ENCODE measurements around the gene PPIL4.
"Not testable (repeated sequence)": the region's sequence is repeated elsewhere in the genome, so short reads cannot be mapped to it uniquely, and the experiment has no call there.

Gene PPIL4

GRCh38 chr6:149510793-149511512 lies 34.9 kb downstream of the PPIL4 start:
- Histone ChIP-seq H3K4me3 (ENCODE audit: low read length) (no peak overlapping the region), H3K36me3 (ENCODE audit: insufficient read depth, low read depth, low read length) (peaks cover 22% of the 10 kb centered on the region), H3K9ac (ENCODE audit: low read depth, low read length) (no peak overlapping the region), H3K27ac (ENCODE audit: low read length) (no peak overlapping the region), H3K9me3 (ENCODE audit: insufficient read depth, low read depth, low read length) (no peaks in the 10 kb centered on the region), H3K27me3 (ENCODE audit: insufficient read depth, low read length) (no peaks in the 10 kb centered on the region), H3K4me1 (ENCODE audit: insufficient read depth, low read length) (peaks cover 5% of the 10 kb centered on the region)

DNA sequence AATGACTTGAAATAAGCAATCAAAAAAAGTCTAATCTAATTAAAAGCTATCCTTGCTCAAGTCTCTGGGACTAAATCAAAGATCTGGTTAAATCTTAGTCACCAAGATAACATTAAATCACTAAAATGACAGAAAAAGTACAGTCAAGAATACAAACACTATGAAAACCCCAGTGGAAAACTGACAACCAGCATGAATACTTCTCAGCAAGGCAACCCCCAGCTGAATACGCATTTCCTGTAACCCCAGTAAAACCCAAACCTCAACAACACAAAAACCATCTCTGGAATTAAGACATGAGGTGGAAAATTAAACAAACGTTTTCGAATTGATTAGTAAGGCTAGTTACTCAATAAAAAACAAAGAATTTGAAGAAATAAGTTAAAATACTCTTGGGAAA lies 37.4 kb downstream of the PPIL4 start:
- Histone ChIP-seq H3K27ac (ENCODE audit: low read length) (no peak overlapping the region), H3K9ac (ENCODE audit: low read depth, low read length) (no peak overlapping the region), H3K4me3 (ENCODE audit: low read length) (no peak overlapping the region), H3K4me1 (ENCODE audit: insufficient read depth, low read length) (peaks cover 5% of the 10 kb centered on the region), H3K27me3 (ENCODE audit: insufficient read depth, low read length) (no peaks in the 10 kb centered on the region), H3K9me3 (ENCODE audit: insufficient read depth, low read depth, low read length) (no peaks in the 10 kb centered on the region), H3K36me3 (ENCODE audit: insufficient read depth, low read depth, low read length) (peaks cover 25% of the 10 kb centered on the region)

- Histone ChIP-seq H3K4me3 (ENCODE audit: low read length) (no peak overlapping the region), H3K27me3 (ENCODE audit: insufficient read depth, low read length) (no peaks in the 10 kb centered on the region), H3K36me3 (ENCODE audit: insufficient read depth, low read depth, low read length) (peaks cover 11% of the 10 kb centered on the region; the same call in 1 of the 2 replicates), H3K27ac (ENCODE audit: low read length) (no peak overlapping the region), H3K9me3 (ENCODE audit: insufficient read depth, low read depth, low read length) (no peaks in the 10 kb centered on the region), H3K4me1 (ENCODE audit: insufficient read depth, low read length) (peaks cover 3% of the 10 kb centered on the region; the same call in 1 of the 2 replicates), H3K9ac (ENCODE audit: low read depth, low read length) (no peak overlapping the region)
These were observed 42.0 kb downstream of the PPIL4 start for GRCh38 chr6:149503872-149504271.

GRCh38 chr6:149503276-149503675 lies 42.6 kb downstream of the PPIL4 start:
- Histone ChIP-seq H3K4me1 (ENCODE audit: insufficient read depth, low read length) (no peaks in the 10 kb centered on the region; the same call in 1 of the 2 replicates), H3K27me3 (ENCODE audit: insufficient read depth, low read length) (no peaks in the 10 kb centered on the region), H3K9me3 (ENCODE audit: insufficient read depth, low read depth, low read length) (no peaks in the 10 kb centered on the region), H3K27ac (ENCODE audit: low read length) (no peak overlapping the region), H3K36me3 (ENCODE audit: insufficient read depth, low read depth, low read length) (peaks cover 11% of the 10 kb centered on the region; the same call in 1 of the 2 replicates), H3K9ac (ENCODE audit: low read depth, low read length) (no peak overlapping the region), H3K4me3 (ENCODE audit: low read length) (no peak overlapping the region)

- Histone ChIP-seq H3K4me3 (ENCODE audit: low read length) (no peak overlapping the region), H3K9me3 (ENCODE audit: insufficient read depth, low read depth, low read length) (no peaks in the 10 kb centered on the region), H3K4me1 (ENCODE audit: insufficient read depth, low read length) (no peaks in the 10 kb centered on the region), H3K27ac (ENCODE audit: low read length) (no peak overlapping the region), H3K36me3 (ENCODE audit: insufficient read depth, low read depth, low read length) (peaks cover 8% of the 10 kb centered on the region; the same call in 1 of the 2 replicates), H3K27me3 (ENCODE audit: insufficient read depth, low read length) (no peaks in the 10 kb centered on the region), H3K9ac (ENCODE audit: low read depth, low read length) (no peak overlapping the region)
These were observed 44.1 kb downstream of the PPIL4 start for GRCh38 chr6:149501768-149502167.

- no peak overlapping the region for H3K9ac ChIP-seq (ENCODE audit: low read depth, low read length)
- no peaks in the 10 kb centered on the region for H3K4me1 ChIP-seq (ENCODE audit: insufficient read depth, low read length)
- no peak overlapping the region for H3K4me3 ChIP-seq (ENCODE audit: low read length)
- peaks cover 4% of the 10 kb centered on the region; the same call in 1 of the 2 replicates for H3K36me3 ChIP-seq (ENCODE audit: insufficient read depth, low read depth, low read length)
- no peaks in the 10 kb centered on the region for H3K27me3 ChIP-seq (ENCODE audit: insufficient read depth, low read length)
- H3K27ac ChIP-seq (ENCODE audit: low read length) = no peak overlapping the region
- H3K9me3 ChIP-seq (ENCODE audit: insufficient read depth, low read depth, low read length) = no peaks in the 10 kb centered on the region
These were observed 44.6 kb downstream of the PPIL4 start for GRCh38 chr6:149501201-149501600.

- Histone ChIP-seq H3K9ac (ENCODE audit: low read depth, low read length) (no peak overlapping the region), H3K9me3 (ENCODE audit: insufficient read depth, low read depth, low read length) (no peaks in the 10 kb centered on the region), H3K4me3 (ENCODE audit: low read length) (no peak overlapping the region), H3K27me3 (ENCODE audit: insufficient read depth, low read length) (no peaks in the 10 kb centered on the region), H3K36me3 (ENCODE audit: insufficient read depth, low read depth, low read length) (no peaks in the 10 kb centered on the region), H3K27ac (ENCODE audit: low read length) (no peak overlapping the region), H3K4me1 (ENCODE audit: insufficient read depth, low read length) (no peaks in the 10 kb centered on the region)
These were observed 45.7 kb downstream of the PPIL4 start for GRCh38 chr6:149500096-149500495.

DNA sequence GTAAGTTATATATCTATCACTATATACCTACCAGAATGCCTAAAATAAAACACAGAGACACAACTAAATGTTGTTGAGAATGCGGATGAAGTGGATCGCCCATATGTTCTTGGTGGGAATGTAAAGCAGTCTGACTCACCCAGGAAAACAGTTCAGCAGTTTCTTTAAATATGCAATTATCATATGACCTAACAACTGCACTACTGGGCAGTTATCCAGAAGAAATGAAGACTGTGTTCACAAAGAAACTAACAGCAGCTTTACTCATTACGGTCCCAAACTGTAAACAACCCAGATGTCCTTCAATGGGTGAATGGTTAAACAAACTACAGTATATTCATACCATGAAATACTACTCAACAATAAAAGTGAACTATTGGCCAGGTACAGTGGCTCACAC lies 46.8 kb downstream of the PPIL4 start:
- H3K27ac ChIP-seq (ENCODE audit: low read length) = no peak overlapping the region
- no peaks in the 10 kb centered on the region for H3K9me3 ChIP-seq (ENCODE audit: insufficient read depth, low read depth, low read length)
- no peak overlapping the region for H3K4me3 ChIP-seq (ENCODE audit: low read length)
- no peaks in the 10 kb centered on the region for H3K4me1 ChIP-seq (ENCODE audit: insufficient read depth, low read length)
- no peak overlapping the region for H3K9ac ChIP-seq (ENCODE audit: low read depth, low read length)
- no peaks in the 10 kb centered on the region for H3K27me3 ChIP-seq (ENCODE audit: insufficient read depth, low read length)
- no peaks in the 10 kb centered on the region for H3K36me3 ChIP-seq (ENCODE audit: insufficient read depth, low read depth, low read length)

DNA sequence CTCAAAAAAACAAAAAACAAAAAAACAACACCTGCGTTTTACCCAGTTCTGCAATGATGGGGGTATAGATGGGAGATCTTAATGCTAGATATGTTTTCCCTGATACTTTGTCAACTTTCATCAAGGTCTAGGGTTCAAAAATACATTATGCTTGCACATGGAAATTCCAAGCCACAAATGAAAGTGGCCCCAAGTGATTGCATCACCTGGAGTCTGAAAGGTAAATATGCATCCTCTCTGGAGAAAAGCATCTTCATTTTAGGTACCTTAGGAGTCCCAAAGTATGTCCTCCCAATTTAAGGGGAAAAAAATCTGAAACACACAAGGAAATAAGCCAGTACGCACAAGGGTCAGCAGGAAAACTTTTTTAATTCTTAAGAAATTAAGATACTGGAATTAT lies 48.5 kb downstream of the PPIL4 start:
- Histone ChIP-seq H3K9me3 (ENCODE audit: insufficient read depth, low read depth, low read length) (no peaks in the 10 kb centered on the region), H3K36me3 (ENCODE audit: insufficient read depth, low read depth, low read length) (no peaks in the 10 kb centered on the region), H3K4me1 (ENCODE audit: insufficient read depth, low read length) (no peaks in the 10 kb centered on the region), H3K4me3 (ENCODE audit: low read length) (no peak overlapping the region), H3K9ac (ENCODE audit: low read depth, low read length) (no peak overlapping the region), H3K27ac (ENCODE audit: low read length) (no peak overlapping the region), H3K27me3 (ENCODE audit: insufficient read depth, low read length) (no peaks in the 10 kb centered on the region)

DNA sequence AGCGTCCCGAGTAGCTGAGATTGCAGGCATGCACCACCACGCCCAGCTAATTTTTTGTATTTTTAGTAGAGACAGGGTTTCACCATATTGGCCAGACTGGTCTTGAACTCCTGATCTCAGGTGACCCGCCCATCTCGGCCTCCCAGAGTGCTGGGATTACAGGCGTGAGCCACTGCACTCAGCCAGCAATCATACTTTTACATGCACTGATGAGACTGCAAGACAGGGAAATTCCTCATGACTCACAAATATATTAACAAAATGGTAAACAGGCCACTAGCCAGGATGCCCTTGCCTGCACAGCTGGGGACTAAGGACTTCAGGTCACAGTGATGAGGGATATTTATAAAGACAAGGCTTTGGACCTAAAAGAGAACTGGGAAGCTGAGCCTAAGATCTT lies 49.2 kb downstream of the PPIL4 start:
- H3K4me3 ChIP-seq (ENCODE audit: low read length); H3K4me1 ChIP-seq (ENCODE audit: insufficient read depth, low read length); H3K9ac ChIP-seq (ENCODE audit: low read depth, low read length); H3K36me3 ChIP-seq (ENCODE audit: insufficient read depth, low read depth, low read length); H3K27me3 ChIP-seq (ENCODE audit: insufficient read depth, low read length); H3K27ac ChIP-seq (ENCODE audit: low read length); H3K9me3 ChIP-seq (ENCODE audit: insufficient read depth, low read depth, low read length): not testable (repeated sequence)

GRCh38 chr6:149495349-149496016 lies 50.4 kb downstream of the PPIL4 start:
- not testable (repeated sequence) for H3K27me3 ChIP-seq (ENCODE audit: insufficient read depth, low read length); H3K27ac ChIP-seq (ENCODE audit: low read length); H3K9me3 ChIP-seq (ENCODE audit: insufficient read depth, low read depth, low read length); H3K4me3 ChIP-seq (ENCODE audit: low read length); H3K4me1 ChIP-seq (ENCODE audit: insufficient read depth, low read length); H3K36me3 ChIP-seq (ENCODE audit: insufficient read depth, low read depth, low read length); H3K9ac ChIP-seq (ENCODE audit: low read depth, low read length)

DNA sequence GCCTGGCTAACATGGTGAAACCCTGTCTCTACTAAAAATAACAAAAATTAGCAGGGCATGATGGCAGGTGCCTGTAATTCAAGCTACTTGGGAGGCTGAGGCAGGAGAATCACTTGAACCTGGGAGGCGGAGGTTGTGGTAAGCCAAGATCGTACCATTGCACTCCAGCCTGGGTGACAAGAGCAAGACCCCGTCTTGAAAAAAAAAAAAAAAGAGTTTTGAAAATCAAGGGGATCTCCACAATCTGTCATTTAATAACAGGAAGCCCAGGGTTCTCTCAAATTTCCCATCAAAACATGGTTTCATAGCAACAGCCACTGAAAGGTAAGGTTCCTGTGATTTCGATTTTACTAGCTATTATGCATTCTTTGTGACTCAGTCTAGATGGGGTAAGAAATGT lies 51.0 kb downstream of the PPIL4 start:
- not testable (repeated sequence) for H3K27me3 ChIP-seq (ENCODE audit: insufficient read depth, low read length); H3K9ac ChIP-seq (ENCODE audit: low read depth, low read length); H3K27ac ChIP-seq (ENCODE audit: low read length); H3K4me1 ChIP-seq (ENCODE audit: insufficient read depth, low read length); H3K4me3 ChIP-seq (ENCODE audit: low read length); H3K36me3 ChIP-seq (ENCODE audit: insufficient read depth, low read depth, low read length); H3K9me3 ChIP-seq (ENCODE audit: insufficient read depth, low read depth, low read length)
